K562 (cell line): ENCODE measurements around the gene SOSTDC1. TPM values are rescaled to one million over a fixed set of nuclear protein-coding genes. Genes with fewer than 3 reads are reported as not detected.
"Not testable (repeated sequence)": the region's sequence is repeated elsewhere in the genome, so short reads cannot be mapped to it uniquely, and the experiment has no call there.

ENCODE experiments used
- ATAC-seq: fragments of 200-7000 bp; cut with Tn5 transposase; 3 replicates; pipeline ENCODE4 v1.9.1; 2020; ENCODE audit warnings: moderate library complexity
- BruUV-seq: library from RNA; stranded (reverse); fragments of 400-500 nt; replicated peaks from 2 replicates; lab custom pipeline; 2021; lab: Mats Ljungman, UMichigan
- CTCF ChIA-PET: fragments of 300-600 bp; formaldehyde crosslinking; extraction: SDS; loops from one replicate; lab custom pipeline; 2021; ENCODE audit warnings: low intra/inter-chr PET ratio; lab: Yijun Ruan, JAX
- POLR2A ChIA-PET: fragments of 300-600, 350-650 bp; sonication (Branson Sonifier 250); formaldehyde crosslinking; extraction: SDS; loops from one replicate; lab custom pipeline; 2021; ENCODE audit warnings: antibody characterized with exemption, inconsistent platforms; lab: Yijun Ruan, JAX
- DNase-seq, 4 experiments: peaks; one replicate each; pipeline versions ENCODE4 v3.0.0 to v3.0.0-alpha.2; 2011 to 2018; ENCODE audit warnings: low spot score in 3 of 4, mixed read lengths in 3 of 4; ENCODE audit errors: extremely low read depth in 1 of 4
- FAIRE-seq: peaks from 2 replicates; lab custom pipeline; 2011; peaks lifted over from hg19 to GRCh38; lab: Jason Lieb, UNC
- H2AFZ ChIP-seq: 2 replicates; pipeline ENCODE4 v1.6.0; 2011; ENCODE audit warnings: low read depth, low read length, control low read depth, inconsistent platforms
- H3K27ac ChIP-seq: fragments of 200-600 bp; 3 replicates; pipeline ENCODE4 v1.8.0; 2011; ENCODE audit warnings: low read depth, mild to moderate bottlenecking, control low read depth, inconsistent platforms, low read length, moderate library complexity, mixed read lengths; ENCODE audit errors: extremely low read depth
- H3K27me3 ChIP-seq, 2 experiments: fragments of 300-600 bp in 1 of 2; 2 replicates in 1 of 2; 3 replicates in 1 of 2; pipeline versions ENCODE4 v1.6.0 to v1.8.0; 2011; ENCODE audit warnings: inconsistent platforms in 2 of 2, low read length in 2 of 2, mild to moderate bottlenecking in 1 of 2, mixed read lengths in 1 of 2, moderate library complexity in 1 of 2; ENCODE audit not compliant: control insufficient read depth in 2 of 2, insufficient read depth in 2 of 2
- H3K36me3 ChIP-seq: fragments of 300-600 bp; 3 replicates; pipeline ENCODE4 v1.8.0; 2011; ENCODE audit warnings: mild to moderate bottlenecking, low read length, inconsistent platforms; ENCODE audit not compliant: control insufficient read depth, insufficient read depth
- H3K4me1 ChIP-seq, 2 experiments: fragments of 200-600 bp in 1 of 2; replicated peaks in 1 of 2; 2 replicates in 1 of 2; 3 replicates in 1 of 2; pipeline versions ENCODE4 v1.5.1 to v1.8.0; 2011; ENCODE audit warnings: inconsistent platforms in 2 of 2, low read length in 2 of 2, mild to moderate bottlenecking in 1 of 2, mixed read lengths in 1 of 2, moderate library complexity in 1 of 2; ENCODE audit not compliant: control insufficient read depth in 2 of 2, insufficient read depth in 2 of 2
- H3K4me2 ChIP-seq: 2 replicates; pipeline ENCODE4 v1.6.1; 2011; ENCODE audit warnings: low read length, control low read depth, inconsistent platforms, mixed read lengths; ENCODE audit not compliant: insufficient read depth
- H3K4me3 ChIP-seq: fragments of 200-600 bp; sonication (generic), shearing (Covaris generic); 2 replicates; pipeline ENCODE4 v1.5.1; 2016; ENCODE audit warnings: control low read depth, inconsistent platforms
- H3K79me2 ChIP-seq: fragments of 200-600 bp; 3 replicates; pipeline ENCODE4 v1.8.0; 2011; ENCODE audit warnings: low read length, inconsistent platforms; ENCODE audit not compliant: control insufficient read depth, insufficient read depth
- H3K9ac ChIP-seq, 2 experiments: 2 replicates each; pipeline versions ENCODE4 v1.6.0 to v1.6.1; 2011; ENCODE audit warnings: low read depth in 2 of 2, low read length in 2 of 2, control low read depth in 1 of 2, inconsistent platforms in 1 of 2, mild to moderate bottlenecking in 1 of 2, mixed read lengths in 1 of 2; ENCODE audit not compliant: insufficient read depth in 1 of 2
- H3K9me1 ChIP-seq: one replicate; pipeline ENCODE4 v1.6.0; 2011; ENCODE audit warnings: inconsistent platforms, mild to moderate bottlenecking, low read length, moderate library complexity; ENCODE audit not compliant: control insufficient read depth, insufficient read depth
- H3K9me3 ChIP-seq: replicated peaks from 2 replicates; pipeline ENCODE4 v1.5.1; 2011; ENCODE audit warnings: low read depth, low read length, inconsistent platforms; ENCODE audit not compliant: control insufficient read depth, insufficient read depth
- H4K20me1 ChIP-seq: replicated peaks from 2 replicates; pipeline ENCODE4 v1.6.1; 2011; ENCODE audit warnings: low read length, inconsistent platforms, mixed read lengths; ENCODE audit not compliant: control insufficient read depth, insufficient read depth
- CBFA2T2 ChIP-seq: fragments of 450-650 bp; conservative IDR thresholded peaks from 2 replicates; pipeline ENCODE4 v1.6.1; 2017; ENCODE audit warnings: mild to moderate bottlenecking
- CBFA2T3 ChIP-seq: fragments of 450-650 bp; IDR thresholded peaks from 2 replicates; pipeline ENCODE4 v1.6.1; 2017
- SMARCE1 ChIP-seq: fragments of 450-650 bp; IDR thresholded peaks from 2 replicates; pipeline ENCODE4 v1.7.1; 2016; ENCODE audit warnings: mild to moderate bottlenecking
- TAL1 ChIP-seq: fragments of 450-650 bp; IDR thresholded peaks from 2 replicates; pipeline ENCODE4 v1.6.1; 2016; ENCODE audit warnings: mild to moderate bottlenecking
- TEAD4 ChIP-seq, 2 experiments: sonication (generic) in 1 of 2; formaldehyde crosslinking in 1 of 2; IDR thresholded peaks; 2 replicates each; pipeline versions ENCODE4 v1.6.1 to v1.8.0; 2012 to 2022; ENCODE audit warnings: borderline replicate concordance in 1 of 2, inconsistent platforms in 1 of 2, low read length in 1 of 2, mild to moderate bottlenecking in 1 of 2, missing genetic modification reagents in 1 of 2
- TRIM24 ChIP-seq, 2 experiments: fragments of 450-650 bp; IDR thresholded peaks; 2 replicates each; pipeline ENCODE4 v1.6.1; 2016
- VEZF1 ChIP-seq: fragments of 200-800 bp; sonication (Bioruptor generic); IDR thresholded peaks from 2 replicates; pipeline ENCODE4 v1.6.1; 2017; ENCODE audit warnings: missing genetic modification characterization, missing compliant biosample characterization
- ZNF384 ChIP-seq: IDR thresholded peaks from 2 replicates; pipeline ENCODE4 v1.6.1; 2012; ENCODE audit warnings: low read depth, low read length, improper control_type of control experiment
- WGBS: fragments of 100-300 bp; shearing (Covaris generic); methylation state at CpG from one replicate; pipeline ENCODE4 v1.1.6; 2016; ENCODE audit warnings: low coverage, mixed read lengths; ENCODE audit not compliant: insufficient coverage; ENCODE audit errors: missing lambda C conversion rate; 5-methylcytosine and 5-hydroxymethylcytosine counted together
- in situ Hi-C: fragments of 300-500 bp; cut with MboI; formaldehyde crosslinking; loops from 4 replicates; pipeline ENCODE4 v1.15.0; 2018; ENCODE audit warnings: inconsistent platforms, mixed read lengths
- intact Hi-C: fragments of 100-400 bp; cut with micrococcal nuclease; formaldehyde crosslinking; loops from 2 replicates; pipeline ENCODE4 v1.14.2; 2022
- polyA plus RNA-seq, 8 experiments: library from polyadenylated mRNA; depleted of rRNA in 4 of 8; stranded (reverse) in 5 of 8; unstranded in 3 of 8; fragments of >200 nt; fragmentation: Nextera tagmentation in 2 of 8; fragmentation: Illumina TruSeq in 1 of 8; extraction: Ambion mirVana in 2 of 8; extraction: Trizol in 1 of 8; gene quantifications; 2 replicates each; pipeline versions ENCODE4 v1.2.1 to v1.2.3, GENCODE V29; 2011 to 2014; ENCODE audit warnings: inconsistent platforms in 1 of 8, missing spikeins in 1 of 8
- total RNA-seq, 7 experiments: library from RNA; depleted of rRNA in 6 of 7; stranded (reverse); fragments of >200 nt in 6 of 7; fragmentation: Illumina TruSeq in 2 of 7; extraction: Trizol in 2 of 7; gene quantifications; 2 replicates each; pipeline versions ENCODE4 v1.2.1 to v1.2.3, GENCODE V29; 2011 to 2021; ENCODE audit warnings: low replicate concordance in 1 of 7

Gene SOSTDC1
- total and polyA plus RNA-seq, 9 of the 15 experiments (the other 6 are each of a cell fraction or from before 2014, with no cell fraction given): 8.3 to 48.6 (median 15.9) TPM

GRCh38 chr7:16443871-16444270 is 21.7 kb downstream of the SOSTDC1 start:
- H3K9ac ChIP-seq; FAIRE-seq; DNase-seq; in situ Hi-C loops; H3K4me1 ChIP-seq; H3K27ac ChIP-seq; H2AFZ ChIP-seq; H3K79me2 ChIP-seq; H3K9me3 ChIP-seq; H3K36me3 ChIP-seq; intact Hi-C loops; BruUV-seq; H3K4me2 ChIP-seq; H3K27me3 ChIP-seq; H3K9me1 ChIP-seq; CTCF ChIA-PET; H3K4me3 ChIP-seq; H4K20me1 ChIP-seq; TF ChIP-seq TEAD4 (CRISPR knock-in tag; IDR thresholded peaks at IDR 0.05; ENCODE audit: borderline replicate concordance): not testable (repeated sequence)
- 19% methylated on average over 2 of the region's 2 CpGs for WGBS
- POLR2A ChIA-PET: interaction anchor here (1.3 kb wide), 1 partner anchor 23 kb away, joined by 4 read pairs; the partner anchor contains the start of gene CRPPA
- peak; percentile 55; the same call in 2 of the 3 replicates for ATAC-seq
- TF ChIP-seq CBFA2T2: peak; percentile 20; the same call in 1 of the 2 replicates
- peak; percentile 15; the same call in 1 of the 2 replicates for TF ChIP-seq VEZF1 (CRISPR knock-in tag)
- TF ChIP-seq TEAD4 (IDR thresholded peaks at IDR 0.05; ENCODE audit: low read length): peak; percentile 64
- peak; percentile 21; the same call in 1 of the 2 replicates for TF ChIP-seq TAL1
- TF ChIP-seq ZNF384: peak; percentile 92
- TF ChIP-seq TRIM24 (IDR thresholded peaks at IDR 0.05): peak in 1 of 2 experiments; percentile 36; a peak in 1 of 4 replicates
- peak; percentile 60 for TF ChIP-seq CBFA2T3
- TF ChIP-seq SMARCE1: 0 out of 2 replicates have a peak, but pooled peaks have one; percentile 30
